ENCODE results near the gene D2HGDH.
"Not testable (repeated sequence)": the region's sequence is repeated elsewhere in the genome, so short reads cannot be mapped to it uniquely, and the experiment has no call there.

D2HGDH gene

DNA sequence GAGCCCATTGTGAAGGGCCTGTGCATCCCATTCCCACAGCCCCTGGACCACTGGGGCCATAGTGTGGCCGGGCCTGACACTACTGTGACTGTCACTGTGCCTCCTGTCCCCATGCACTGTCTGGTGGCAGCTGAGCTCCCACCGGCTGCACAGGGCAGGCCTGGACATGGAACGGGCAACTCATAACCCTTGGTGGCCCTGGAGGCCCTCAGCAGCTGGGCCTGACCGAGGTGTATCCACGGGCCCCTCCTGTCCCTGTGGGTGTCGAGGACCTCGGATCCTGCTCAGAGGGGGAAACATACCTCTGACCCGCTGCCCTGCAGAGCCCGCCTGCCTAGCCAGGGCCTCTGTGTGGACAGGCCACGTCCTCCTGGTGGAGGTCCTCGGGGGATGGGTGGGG, 34.4 kb downstream of the D2HGDH start:
- no peak for DNase-seq (ENCODE audit: low read depth)

DNA sequence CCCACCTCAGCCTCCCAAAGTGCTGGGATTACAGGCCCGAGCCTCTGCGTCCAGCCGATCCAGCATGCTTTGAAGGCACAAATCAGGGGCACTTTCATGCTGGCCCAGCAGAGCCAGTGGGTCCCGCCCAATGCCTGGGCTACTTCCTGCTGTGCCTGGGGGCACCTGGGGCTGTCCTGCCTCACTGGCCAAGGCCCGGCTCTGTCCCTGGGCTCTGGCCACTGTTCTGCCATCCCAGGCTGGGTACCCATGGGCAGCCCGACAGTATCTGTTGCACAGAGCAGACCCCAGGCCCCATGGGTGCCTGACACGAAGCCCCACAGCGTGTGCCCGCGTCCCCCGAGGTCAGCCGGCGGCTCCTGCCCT, 35.4 kb downstream of the D2HGDH start:
- DNase-seq (ENCODE audit: low read depth) = no peak

DNA sequence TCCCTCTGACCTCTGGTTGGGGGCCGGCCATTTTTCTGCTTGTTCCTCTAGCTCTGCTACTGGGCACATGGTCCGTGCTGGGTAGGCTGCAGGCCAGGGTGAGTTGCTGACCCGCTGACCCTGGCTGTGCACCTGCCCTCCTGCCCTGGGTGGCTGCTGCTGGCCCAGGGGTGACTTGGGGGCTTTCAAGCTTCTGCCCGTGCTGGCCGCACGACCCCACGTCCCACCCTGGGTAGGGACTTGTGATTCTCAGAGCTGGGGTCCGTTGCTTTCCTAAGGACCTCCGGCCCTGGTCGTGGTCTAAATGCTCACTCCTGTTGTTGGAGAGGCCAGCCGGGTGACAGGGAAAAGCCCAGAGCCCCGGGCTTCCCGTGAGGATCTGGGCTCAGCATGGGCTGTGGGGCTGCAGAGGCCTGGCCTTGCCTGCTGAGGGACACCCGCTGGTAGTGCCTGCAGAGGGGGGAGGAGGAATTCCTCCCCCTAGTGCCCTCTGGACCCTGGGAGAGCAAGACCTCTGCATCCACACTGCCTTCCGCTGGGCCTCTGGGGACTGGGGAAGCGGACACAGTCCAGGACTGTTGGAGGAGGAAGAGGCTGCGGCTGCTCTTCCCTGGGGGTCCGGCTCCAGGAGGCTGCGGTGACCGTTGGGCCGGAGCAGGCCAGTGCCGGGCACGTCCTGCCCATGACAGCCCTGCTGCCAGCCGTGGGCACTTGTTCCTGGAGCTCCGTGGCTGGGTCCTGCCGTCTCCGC, 35.9 kb downstream of the D2HGDH start:
- DNase-seq (ENCODE audit: low read depth) = no peak

GRCh38 chr2:241770936-241771285, 36.5 kb downstream of the D2HGDH start:
- DNase-seq (ENCODE audit: low read depth) = no peak

GRCh38 chr2:241771286-241772062, 37.0 kb downstream of the D2HGDH start:
- DNase-seq (ENCODE audit: low read depth) = no peak

DNA sequence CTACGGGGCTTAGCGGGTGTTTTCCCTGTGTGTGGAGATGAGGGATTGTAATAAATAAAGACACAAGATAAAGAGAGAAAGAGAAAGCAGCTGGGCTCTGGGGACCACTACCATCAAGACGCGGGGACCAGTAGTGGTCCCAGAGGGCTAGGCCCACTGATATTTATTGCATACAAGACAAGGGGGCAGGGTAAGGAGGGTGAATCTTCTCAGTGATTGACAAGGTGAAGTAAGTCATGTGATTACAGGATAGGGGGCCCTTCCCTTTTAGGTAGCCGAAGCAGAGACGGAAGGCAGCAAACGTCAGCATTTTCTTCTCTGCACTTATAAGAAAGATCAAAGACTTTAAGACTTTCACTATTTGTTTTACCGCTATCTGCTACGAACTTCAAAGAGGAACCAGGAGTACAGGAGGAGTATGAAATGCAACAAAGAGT, 37.7 kb downstream of the D2HGDH start:
- no peak for DNase-seq (ENCODE audit: low read depth)

DNA sequence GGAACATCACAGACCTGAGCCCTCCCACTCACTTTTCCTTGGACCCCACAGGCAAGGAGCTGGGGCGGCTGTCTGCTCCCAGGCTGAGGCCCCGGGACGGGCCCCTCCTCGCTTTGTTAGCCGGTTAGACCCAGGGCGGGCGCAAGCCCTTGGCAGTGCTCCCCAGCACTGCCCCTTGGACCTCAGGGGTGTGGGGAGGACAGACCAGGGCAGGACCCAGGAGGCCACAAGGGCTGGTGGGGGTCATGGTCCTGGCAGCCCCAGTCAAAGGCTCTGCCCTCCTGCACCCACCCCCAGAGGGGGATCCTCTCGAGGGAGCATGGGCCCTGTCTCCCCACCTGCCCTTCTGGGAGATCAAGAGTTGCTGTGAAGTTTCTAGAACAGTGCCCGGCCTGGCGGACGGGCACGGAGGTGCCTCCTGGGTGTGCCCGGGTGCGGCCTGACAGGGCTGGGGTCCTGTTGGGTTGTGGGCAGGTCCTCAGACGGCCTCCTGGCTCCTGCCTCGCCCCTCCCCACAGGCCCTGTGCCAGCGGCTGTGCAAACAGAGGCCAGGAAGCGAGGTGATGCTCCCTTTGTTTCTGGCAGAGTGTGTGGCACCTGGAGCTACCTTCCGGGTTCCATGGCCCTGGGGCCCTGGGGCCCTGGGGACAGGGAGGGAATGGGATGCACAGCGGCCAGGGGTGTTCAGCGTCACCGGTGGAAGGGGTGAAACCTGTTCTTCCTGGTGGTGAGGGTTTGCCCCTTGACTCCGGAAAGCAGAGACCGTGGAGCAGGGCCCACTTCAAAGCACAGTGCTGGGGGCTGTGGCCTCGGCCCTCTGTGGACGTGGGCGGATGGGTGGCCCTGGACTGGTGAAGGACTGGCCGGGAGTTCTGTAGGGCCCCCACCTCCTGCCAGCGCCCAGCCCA, 39.3 kb downstream of the D2HGDH start:
- DNase-seq (ENCODE audit: low read depth) = no peak

DNA sequence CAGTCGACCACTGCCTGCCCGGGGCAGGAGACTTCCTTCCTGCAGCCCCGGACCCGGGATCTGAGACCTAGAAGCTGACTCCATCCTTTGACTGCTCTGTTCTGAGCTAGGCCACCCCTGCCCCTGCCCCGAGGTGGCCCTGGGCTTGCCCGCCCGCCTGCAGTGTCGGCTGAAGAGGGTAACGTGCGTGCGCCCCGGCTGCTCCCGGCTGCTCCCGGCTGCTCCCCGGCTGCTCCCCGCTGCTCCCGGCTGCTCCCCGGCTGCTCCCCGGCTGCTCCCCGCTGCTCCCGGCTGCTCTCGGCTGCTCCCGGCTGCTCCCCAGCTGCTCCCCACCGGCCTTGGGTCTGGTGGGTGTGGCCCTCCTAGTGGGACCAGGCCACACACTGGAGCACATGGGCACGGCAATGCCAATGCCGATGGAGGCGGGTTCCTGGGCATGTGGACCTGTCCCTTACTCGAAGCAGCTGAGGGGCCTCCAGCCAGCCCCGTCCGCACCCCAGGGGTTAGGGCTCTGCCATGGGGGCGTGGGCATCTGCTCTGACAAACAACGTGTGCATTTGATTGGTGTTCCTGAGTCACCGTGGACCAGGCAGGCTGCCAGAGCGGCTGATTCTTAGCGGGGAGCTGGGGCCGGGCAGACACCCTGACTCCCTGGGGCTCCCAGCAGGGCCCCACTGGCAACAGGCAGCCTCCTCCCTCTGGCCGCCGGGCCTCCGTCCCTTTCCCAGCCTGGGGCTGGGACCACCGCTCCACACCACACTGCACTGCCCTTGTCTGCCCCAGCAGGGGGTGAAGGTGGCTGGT, 40.2 kb downstream of the D2HGDH start:
- no peak for DNase-seq (ENCODE audit: low read depth)

DNA sequence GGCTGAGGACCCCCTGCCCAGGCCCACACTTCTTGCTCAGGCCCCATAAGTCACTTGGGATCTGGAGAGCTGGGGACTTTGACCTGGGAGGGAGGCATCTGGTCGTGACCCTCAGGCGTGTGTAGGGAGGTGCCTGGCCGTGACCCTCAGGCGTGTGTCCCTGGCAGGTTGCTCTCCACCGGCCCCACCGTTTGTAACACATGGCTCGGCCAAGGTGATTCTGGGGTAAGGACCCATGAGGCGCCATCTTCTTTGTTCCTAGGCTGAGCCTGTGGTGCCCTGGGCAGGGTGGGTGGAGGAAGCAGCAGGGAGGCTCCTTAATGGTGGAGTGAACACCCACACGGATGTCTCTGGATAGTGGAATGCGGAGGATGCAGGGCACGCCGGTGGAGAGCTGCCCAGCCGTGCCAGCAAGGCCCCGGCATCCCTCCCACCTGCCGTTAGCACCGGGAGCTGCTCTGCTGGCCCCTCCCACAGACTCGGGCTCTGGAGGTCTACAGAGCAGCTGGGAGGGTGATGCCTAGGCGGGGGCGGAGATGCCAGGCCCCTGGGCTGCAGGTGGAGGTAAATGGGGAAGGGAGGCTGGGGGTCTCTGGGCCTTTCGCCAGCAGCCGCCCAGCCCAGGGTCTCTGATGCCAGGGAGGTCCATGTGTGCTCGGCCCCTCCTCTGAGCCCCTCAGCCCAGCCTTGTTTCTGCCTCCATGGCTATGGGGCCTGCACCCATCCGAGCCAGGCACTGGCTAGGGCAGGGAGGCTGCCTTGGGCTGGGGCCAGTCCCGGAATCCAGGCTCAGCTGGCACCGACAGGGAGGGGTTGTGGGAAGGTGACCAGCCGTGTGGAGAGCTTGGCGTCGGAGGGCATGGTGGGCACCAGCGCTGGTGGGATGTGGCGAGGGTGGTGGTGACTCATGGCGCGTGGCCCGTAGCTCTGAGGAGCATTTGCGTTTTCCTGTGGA, 41.1 kb downstream of the D2HGDH start:
- no peak for DNase-seq (ENCODE audit: low read depth)

DNA sequence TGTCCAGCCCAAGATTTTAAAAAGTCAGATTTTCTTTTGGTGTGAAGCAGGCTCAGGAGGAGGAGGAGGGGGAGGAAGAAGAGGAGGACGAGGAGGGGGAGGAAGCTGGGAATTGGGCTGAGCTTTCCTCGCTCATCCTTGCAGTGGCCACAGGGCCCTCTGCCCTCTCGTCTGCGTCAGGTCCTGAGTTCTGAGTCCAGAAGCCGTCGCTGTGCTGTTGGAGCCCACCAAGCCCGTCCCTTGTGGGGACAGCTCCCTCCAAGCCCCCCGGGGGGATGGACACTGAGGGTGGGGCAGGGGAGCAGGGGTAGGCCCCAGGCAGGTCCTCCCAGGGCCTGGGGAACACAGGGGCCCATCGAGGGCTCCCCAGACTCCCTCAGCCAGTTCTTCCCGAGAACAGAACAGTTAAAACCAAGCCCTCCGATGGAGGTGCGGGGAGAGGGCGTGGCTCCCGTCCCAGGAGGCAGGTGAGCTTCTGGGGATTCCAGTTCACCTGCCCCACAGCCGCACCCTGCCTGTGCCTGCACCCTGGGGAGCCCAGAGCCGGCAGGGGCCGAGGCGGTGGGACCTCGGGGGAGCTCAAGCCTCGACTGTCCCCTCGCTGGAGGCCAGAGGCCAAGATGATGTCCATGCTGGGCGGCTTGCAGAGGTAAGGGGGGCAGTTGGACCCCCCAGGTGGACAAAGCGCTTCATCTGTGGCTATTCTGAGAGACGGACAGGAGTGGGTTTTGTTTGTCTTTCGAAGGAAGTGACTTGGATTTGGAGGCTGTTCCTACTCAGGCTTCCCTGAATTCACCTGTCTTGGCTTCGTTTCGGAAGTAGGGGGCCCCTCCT, 42.1 kb downstream of the D2HGDH start, which contains the start of gene GAL3ST2:
TSS of gene GAL3ST2 (plus strand) at position 487 of the 834 bp plus-strand sequence. CDS start at position 621, 134 bp downstream.
- DNase-seq (ENCODE audit: low read depth) = no peak

- no peak for DNase-seq (ENCODE audit: low read depth)
Observed at GRCh38 chr2:241777170-241777685, 42.8 kb downstream of the D2HGDH start.

- DNase-seq (ENCODE audit: low read depth) = no peak
Observed at GRCh38 chr2:241777686-241778627, 43.5 kb downstream of the D2HGDH start.

DNA sequence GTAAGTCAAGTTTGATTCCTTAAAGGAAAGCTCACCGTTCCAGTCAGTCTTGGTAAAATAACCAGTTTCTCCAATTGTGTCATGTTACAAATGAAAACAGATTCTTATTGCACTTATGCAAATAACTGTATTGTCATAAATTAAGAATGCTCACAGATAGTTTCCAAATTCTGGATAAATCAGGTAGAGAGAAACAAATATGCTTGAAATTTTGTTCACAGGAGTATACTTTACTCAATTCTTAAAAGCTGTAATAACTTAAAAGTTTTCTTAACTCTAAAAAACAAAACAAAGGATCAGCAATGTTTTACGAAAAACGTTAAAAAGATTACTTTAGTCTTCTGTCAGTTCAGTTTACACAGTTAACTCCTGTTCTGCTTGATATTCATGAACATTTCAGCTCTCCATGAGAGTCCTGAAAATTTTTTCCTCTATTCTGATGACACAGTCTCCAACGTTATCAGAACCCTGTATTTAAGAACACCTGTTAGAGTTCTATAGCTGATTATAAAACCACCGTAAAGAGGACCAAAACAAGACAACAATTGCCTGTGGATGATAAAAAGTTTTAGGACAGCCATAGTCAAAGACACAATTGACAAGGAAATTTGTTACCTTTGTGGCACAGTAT, 46.6 kb downstream of the D2HGDH start:
- no peak for DNase-seq (ENCODE audit: low read depth)

DNA sequence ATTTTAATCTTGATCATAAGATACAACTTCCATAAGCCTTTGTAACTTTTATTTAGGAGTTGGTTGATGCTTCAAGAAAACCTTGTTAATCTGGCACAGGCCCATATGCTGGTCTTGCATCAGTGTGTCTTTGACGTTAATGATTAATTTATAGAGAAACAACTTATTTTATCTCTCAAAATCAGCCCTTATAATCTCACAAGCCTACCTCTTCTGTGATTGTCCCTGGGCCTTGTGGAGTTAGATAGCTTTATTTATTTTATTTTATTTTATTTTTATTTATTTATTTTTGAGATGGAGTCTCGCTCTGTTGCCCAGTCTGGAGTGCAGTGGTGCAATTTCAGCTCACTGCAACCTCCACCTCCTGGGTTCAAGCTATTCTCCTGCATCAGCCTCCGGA, 47.6 kb downstream of the D2HGDH start:
- DNase-seq (ENCODE audit: low read depth) = not testable (repeated sequence)

- no peak for DNase-seq (ENCODE audit: low read depth)
Observed at GRCh38 chr2:241788135-241788534, 53.7 kb downstream of the D2HGDH start.

DNA sequence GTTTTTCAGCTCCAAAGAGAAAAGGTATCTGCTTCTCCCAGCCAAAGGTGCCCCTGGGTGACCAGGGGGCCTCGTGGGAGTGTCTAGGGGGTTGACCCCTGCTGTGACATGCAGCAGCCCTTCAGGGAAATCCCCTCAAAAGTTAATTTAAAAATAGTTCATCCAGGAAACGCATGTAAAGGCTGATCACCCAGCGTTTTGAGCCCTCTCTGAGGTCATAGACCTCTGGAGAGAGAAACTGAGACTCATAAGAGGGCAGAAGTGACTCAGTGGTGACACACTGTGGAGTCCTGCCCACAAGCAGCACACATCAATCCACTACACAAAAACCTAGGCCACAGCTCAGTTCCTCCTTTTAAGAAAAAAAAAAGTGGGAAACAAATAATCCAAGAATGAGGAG, 54.1 kb downstream of the D2HGDH start:
- peak; percentile 39 for DNase-seq (ENCODE audit: low read depth)

DNA sequence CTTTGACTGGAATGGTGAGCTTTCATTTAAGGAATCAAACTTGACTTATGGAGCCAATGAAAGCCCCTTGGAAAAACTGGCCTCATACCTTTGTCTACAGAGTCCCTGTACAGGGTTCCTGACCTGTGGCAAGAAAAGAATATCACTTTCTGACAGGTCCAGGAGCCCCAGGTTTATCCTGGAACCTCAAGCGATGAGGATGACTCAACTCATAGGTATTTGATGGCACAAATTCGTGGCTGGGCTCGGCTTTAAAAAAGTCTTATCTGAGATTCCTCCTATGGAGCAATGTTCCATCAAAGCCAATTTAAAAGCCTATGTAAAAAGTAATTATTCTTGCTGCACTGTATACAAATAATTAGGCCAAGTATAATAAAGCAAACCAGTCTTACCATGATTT, 57.0 kb downstream of the D2HGDH start:
- DNase-seq (ENCODE audit: low read depth) = not testable (repeated sequence)

GRCh38 chr2:241793385-241793784, 59.0 kb downstream of the D2HGDH start:
- no peak for DNase-seq (ENCODE audit: low read depth)
